HCT116 (cell line): ENCODE data around the gene LRBA. TPM values are rescaled to one million over a fixed set of nuclear protein-coding genes. Genes with fewer than 3 reads are reported as not detected.

ENCODE experiments used
- ATAC-seq: fragments of 200-7000 bp; cut with Tn5 transposase; 2 replicates; pipeline ENCODE4 v1.9.1; 2020; ENCODE audit warnings: mild to moderate bottlenecking, moderate library complexity
- BruUV-seq: library from RNA; stranded (reverse); fragments of 400-500 nt; replicated peaks from 2 replicates; lab custom pipeline; 2021; lab: Mats Ljungman, UMichigan
- CTCF ChIA-PET: fragments of 300-600 bp; sonication (Branson Sonifier 250); formaldehyde crosslinking; loops from one replicate; lab custom pipeline; 2021; ENCODE audit warnings: antibody characterized with exemption; lab: Charles Lee
- POLR2A ChIA-PET: fragments of 300-600, 350-600 bp; sonication (Branson Sonifier 250); formaldehyde crosslinking; loops from one replicate; lab custom pipeline; 2021; ENCODE audit warnings: antibody characterized with exemption; lab: Charles Lee
- RAD21 ChIA-PET, 2 experiments: fragments of 300-600 bp; sonication (Branson Sonifier 250); formaldehyde crosslinking; loops; one replicate each; lab custom pipeline; 2023; ENCODE audit warnings: low total read pairs in 2 of 2; ENCODE audit not compliant: uncharacterized antibody in 2 of 2, unreplicated experiment in 2 of 2, low non-redundant PET in 1 of 2; lab: Charles Lee
- DNase-seq: peaks from one replicate; pipeline ENCODE4 v3.0.0-alpha.2; 2010; ENCODE audit warnings: low read depth, low spot score
- H2AFZ ChIP-seq: fragments of 200-600 bp; shearing (Covaris generic), sonication (generic); 2 replicates; pipeline ENCODE4 v1.6.1; 2017; ENCODE audit warnings: low read depth, mixed run types, mixed read lengths, antibody characterized with exemption, low read length; ENCODE audit not compliant: poor library complexity, severe bottlenecking
- H3K27ac ChIP-seq: 2 replicates; pipeline ENCODE4 v1.5.1; 2012; ENCODE audit warnings: low read depth, low read length
- H3K27me3 ChIP-seq: fragments of 200-600 bp; sonication (generic); 2 replicates; pipeline ENCODE4 v1.6.1; 2016; ENCODE audit warnings: mixed run types, low read length, mixed read lengths; ENCODE audit not compliant: insufficient read depth
- H3K36me3 ChIP-seq, 2 experiments: fragments of 200-500 bp in 1 of 2; fragments of 200-600 bp in 1 of 2; sonication (Bioruptor generic) in 1 of 2; sonication (generic) in 1 of 2; 2 replicates each; pipeline versions ENCODE4 v1.5.1 to v1.6.1; 2014 to 2016; ENCODE audit warnings: low read length in 2 of 2, inconsistent platforms in 1 of 2, mixed read lengths in 1 of 2, mixed run types in 1 of 2; ENCODE audit not compliant: insufficient read depth in 2 of 2, control insufficient read depth in 1 of 2
- H3K4me1 ChIP-seq, 2 experiments: fragments of 200-600 bp in 1 of 2; sonication (generic) in 1 of 2; 2 replicates each; pipeline versions ENCODE4 v1.5.1 to v1.6.1; 2012 to 2017; ENCODE audit warnings: low read length in 2 of 2, inconsistent platforms in 1 of 2, mild to moderate bottlenecking in 1 of 2, mixed read lengths in 1 of 2, mixed run types in 1 of 2, moderate library complexity in 1 of 2; ENCODE audit not compliant: insufficient read depth in 2 of 2, control insufficient read depth in 1 of 2
- H3K4me2 ChIP-seq: fragments of 200-600 bp; sonication (generic); 2 replicates; pipeline ENCODE4 v1.6.1; 2017; ENCODE audit warnings: mixed run types, low read length, mixed read lengths
- H3K4me3 ChIP-seq, 2 experiments: fragments of 200-600 bp in 1 of 2; sonication (generic) in 1 of 2; replicated peaks in 1 of 2; 2 replicates each; pipeline ENCODE4 v1.5.1; 2011 to 2016; ENCODE audit warnings: low read length in 2 of 2, control low read depth in 1 of 2, low read depth in 1 of 2, mild to moderate bottlenecking in 1 of 2, mixed read lengths in 1 of 2, mixed run types in 1 of 2
- H3K79me2 ChIP-seq: fragments of 200-600 bp; sonication (generic); 2 replicates; pipeline ENCODE4 v1.6.1; 2017; ENCODE audit warnings: mild to moderate bottlenecking, mixed run types, low read length, moderate library complexity, mixed read lengths; ENCODE audit not compliant: insufficient read depth
- H3K9ac ChIP-seq: fragments of 200-600 bp; sonication (generic); 2 replicates; pipeline ENCODE4 v1.6.1; 2016; ENCODE audit warnings: low read length, mixed read lengths
- H3K9me2 ChIP-seq: fragments of 200-600 bp; sonication (generic), shearing (Covaris generic); 2 replicates; pipeline ENCODE4 v1.6.1; 2017; ENCODE audit warnings: mixed run types, mild to moderate bottlenecking, moderate library complexity; ENCODE audit not compliant: insufficient read depth
- H3K9me3 ChIP-seq, 2 experiments: fragments of 200-500 bp in 1 of 2; fragments of 200-600 bp in 1 of 2; sonication (Bioruptor generic) in 1 of 2; sonication (generic) in 1 of 2; 2 replicates each; pipeline ENCODE4 v1.6.1; 2014 to 2017; ENCODE audit warnings: low read length in 2 of 2, mixed read lengths in 2 of 2, inconsistent platforms in 1 of 2, low read depth in 1 of 2, mild to moderate bottlenecking in 1 of 2, mixed run types in 1 of 2, moderate library complexity in 1 of 2; ENCODE audit not compliant: control insufficient read depth in 1 of 2, insufficient read depth in 1 of 2
- H4K20me1 ChIP-seq: fragments of 200-600 bp; sonication (generic), shearing (Covaris generic); 2 replicates; pipeline ENCODE4 v1.6.1; 2017; ENCODE audit warnings: mixed run types, mild to moderate bottlenecking, moderate library complexity; ENCODE audit not compliant: insufficient read depth
- CBX3 ChIP-seq: IDR thresholded peaks from 2 replicates; pipeline ENCODE4 v1.6.1; 2012; ENCODE audit warnings: low read depth
- EGR1 ChIP-seq: IDR thresholded peaks from 2 replicates; pipeline ENCODE4 v1.6.1; 2012; ENCODE audit warnings: low read depth
- ELF1 ChIP-seq: IDR thresholded peaks from 2 replicates; pipeline ENCODE4 v1.6.1; 2012; ENCODE audit warnings: low read depth, borderline replicate concordance
- EZH2 ChIP-seq: fragments of 200-600 bp; sonication (generic); IDR thresholded peaks from 2 replicates; pipeline ENCODE4 v1.6.1; 2017; ENCODE audit warnings: antibody characterized with exemption, mixed run types
- EZH2phosphoT487 ChIP-seq: fragments of 200-600 bp; IDR thresholded peaks from 2 replicates; pipeline ENCODE4 v1.6.1; 2018; ENCODE audit warnings: antibody characterized with exemption, borderline replicate concordance
- FOSL1 ChIP-seq: IDR thresholded peaks from 2 replicates; pipeline ENCODE4 v1.6.1; 2012; ENCODE audit warnings: low read depth
- MAX ChIP-seq: IDR thresholded peaks from 2 replicates; pipeline ENCODE4 v1.6.1; 2012
- POLR2A ChIP-seq: IDR thresholded peaks from 2 replicates; pipeline ENCODE4 v1.7.0; 2011; ENCODE audit warnings: borderline replicate concordance; ENCODE audit not compliant: insufficient read depth, insufficient read length; ENCODE audit errors: extremely low read depth
- SIN3A ChIP-seq: IDR thresholded peaks from 2 replicates; pipeline ENCODE4 v1.6.1; 2012; ENCODE audit warnings: low read depth
- SRF ChIP-seq: IDR thresholded peaks from 2 replicates; pipeline ENCODE4 v1.6.1; 2012; ENCODE audit warnings: low read depth
- TCF7L2 ChIP-seq: IDR thresholded peaks from 2 replicates; pipeline ENCODE4 v1.7.0; 2011; ENCODE audit warnings: borderline replicate concordance, inconsistent platforms; ENCODE audit not compliant: insufficient read depth, insufficient read length; ENCODE audit errors: extremely low read depth
- YY1 ChIP-seq: IDR thresholded peaks from 2 replicates; pipeline ENCODE4 v1.6.1; 2011; ENCODE audit warnings: low read length, low read depth, moderate library complexity, mild to moderate bottlenecking; ENCODE audit not compliant: insufficient replicate concordance; ENCODE audit errors: extremely low read depth
- ZNF274 ChIP-seq: fragments of 200-500 bp; sonication (Bioruptor generic); IDR thresholded peaks from 2 replicates; pipeline ENCODE4 v1.6.1; 2014; ENCODE audit warnings: mild to moderate bottlenecking, low read depth, low read length, inconsistent platforms
- intact Hi-C: fragments of 100-400 bp; cut with micrococcal nuclease; formaldehyde crosslinking; loops from 2 replicates; pipeline ENCODE4 v1.10.0; 2022
- total RNA-seq: library from RNA; stranded (reverse); gene quantifications from one replicate; pipeline ENCODE4 v1.2.1, GENCODE V29; 2021; ENCODE audit not compliant: unreplicated experiment

LRBA gene
- total RNA-seq, 1 experiment from 2014 or later = 79.8 TPM

GRCh38 chr4:150224896-150225591 lies 790.0 kb downstream of the LRBA start:
- BruUV-seq = no TSS peak
- no peak overlapping the region for H3K4me2 ChIP-seq
- H3K4me3 ChIP-seq = no peak overlapping the region
- no peak overlapping the region for H2AFZ ChIP-seq
- no peak overlapping the region for H3K27ac ChIP-seq
- H3K4me1 ChIP-seq = peaks cover 0 to 3% of the 10 kb centered on the region in 2 experiments; a peak in 1 of 4 replicates
- CTCF ChIA-PET = no interaction called here
- no peaks in the 10 kb centered on the region for H3K9me3 ChIP-seq
- H3K79me2 ChIP-seq = no peaks in the 10 kb centered on the region
- intact Hi-C loops = no loop called here
- no peaks in the 10 kb centered on the region for H3K36me3 ChIP-seq
- RAD21 ChIA-PET = no interaction called here
- no peaks in the 10 kb centered on the region for H3K9me2 ChIP-seq
- no peak overlapping the region for H3K9ac ChIP-seq
- DNase-seq (no peak), ATAC-seq (no peak)
- H4K20me1 ChIP-seq = no peaks in the 10 kb centered on the region
- POLR2A ChIA-PET = no interaction called here
- no peaks in the 10 kb centered on the region for H3K27me3 ChIP-seq
- TF ChIP-seq SRF (no peak), ELF1 (no peak), YY1 (no peak), EGR1 (no peak), POLR2A (no peak), CBX3 (no peak), SIN3A (no peak), FOSL1 (no peak), MAX (no peak), ZNF274 (no peak), TCF7L2 (no peak), EZH2phosphoT487 (no peak), EZH2 (no peak)
